ENCODE results near the gene CDH3. TPM values are rescaled to one million over a fixed set of nuclear protein-coding genes. Genes with fewer than 3 reads are reported as not detected.

Gene CDH3
- total RNA-seq, 2 donors from 2014 or later: 0.66 to 4.7 TPM

DNA sequence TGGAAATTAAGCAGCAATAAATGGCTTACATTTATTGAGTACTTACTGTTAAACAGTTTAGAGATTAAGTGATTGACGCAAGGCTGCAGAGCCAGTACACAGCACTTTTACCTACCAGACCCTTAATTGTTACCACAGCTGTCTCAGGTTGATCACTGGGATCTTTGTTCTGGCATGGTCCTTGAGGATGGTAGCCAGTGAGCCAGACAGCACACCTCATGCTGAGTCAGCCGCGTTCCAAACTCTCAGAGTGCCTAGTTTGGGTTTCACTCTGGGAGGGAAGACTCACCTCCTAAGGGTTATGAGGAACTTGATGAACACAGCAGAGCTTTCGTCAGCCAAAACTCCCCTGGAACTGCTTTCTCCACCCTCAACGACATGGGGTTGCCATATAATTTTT lies 20.4 kb downstream of the CDH3 start:
- WGBS, 2 donors: 82 to 90% methylated on average over 5 of the region's 5 CpGs
- H3K4me1 ChIP-seq: no peaks in the 10 kb centered on the region
- no peaks in the 10 kb centered on the region for H3K9me3 ChIP-seq
- ATAC-seq (no peak), DNase-seq (no peak)
- intact Hi-C loops (cut with DNase I): no loop called here
- no peaks in the 10 kb centered on the region for H3K36me3 ChIP-seq (replicated peaks in 1 of 2; ENCODE audit: insufficient read depth in 1 of 2, low read depth in 2 of 2)
- no peak for TF ChIP-seq POLR2A (IDR thresholded peaks at IDR 0.05)
- TF ChIP-seq CTCF (IDR thresholded peaks at IDR 0.05): no peak
- H3K27me3 ChIP-seq: no peaks in the 10 kb centered on the region
- H3K4me3 ChIP-seq: no peak overlapping the region
- no peak overlapping the region for H3K27ac ChIP-seq

DNA sequence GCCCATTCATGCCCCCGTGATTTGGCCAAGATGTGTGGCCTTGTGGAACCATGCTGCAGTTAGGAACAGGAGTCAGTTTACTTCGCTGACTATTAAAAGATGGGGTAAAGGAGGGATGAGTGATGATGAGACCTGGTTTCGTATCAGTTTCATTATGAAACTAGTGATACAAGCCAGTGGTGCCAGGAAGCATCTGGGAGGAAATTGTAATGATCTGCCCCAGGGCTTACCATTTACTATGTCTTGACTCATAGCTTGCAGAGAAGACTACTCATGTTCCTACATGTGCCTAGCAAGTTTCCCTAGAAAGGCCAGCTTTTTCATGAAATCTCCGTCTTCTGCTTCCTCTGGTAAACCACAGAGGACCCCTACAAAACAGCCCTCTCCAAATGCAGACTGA lies 23.2 kb downstream of the CDH3 start:
- no peak for DNase-seq
- no peaks in the 10 kb centered on the region for H3K4me1 ChIP-seq
- H3K27ac ChIP-seq: no peak overlapping the region
- no peak overlapping the region for H3K4me3 ChIP-seq
- 73 to 79% methylated on average over 4 of the region's 4 CpGs for WGBS, 2 donors
- ATAC-seq: no peak
- TF ChIP-seq POLR2A (IDR thresholded peaks at IDR 0.05): no peak
- no peak for TF ChIP-seq CTCF (IDR thresholded peaks at IDR 0.05)
- H3K27me3 ChIP-seq: no peaks in the 10 kb centered on the region
- intact Hi-C loops (cut with DNase I): no loop called here
- no peaks in the 10 kb centered on the region for H3K36me3 ChIP-seq (replicated peaks in 1 of 2; ENCODE audit: insufficient read depth in 1 of 2, low read depth in 2 of 2)
- H3K9me3 ChIP-seq: no peaks in the 10 kb centered on the region

DNA sequence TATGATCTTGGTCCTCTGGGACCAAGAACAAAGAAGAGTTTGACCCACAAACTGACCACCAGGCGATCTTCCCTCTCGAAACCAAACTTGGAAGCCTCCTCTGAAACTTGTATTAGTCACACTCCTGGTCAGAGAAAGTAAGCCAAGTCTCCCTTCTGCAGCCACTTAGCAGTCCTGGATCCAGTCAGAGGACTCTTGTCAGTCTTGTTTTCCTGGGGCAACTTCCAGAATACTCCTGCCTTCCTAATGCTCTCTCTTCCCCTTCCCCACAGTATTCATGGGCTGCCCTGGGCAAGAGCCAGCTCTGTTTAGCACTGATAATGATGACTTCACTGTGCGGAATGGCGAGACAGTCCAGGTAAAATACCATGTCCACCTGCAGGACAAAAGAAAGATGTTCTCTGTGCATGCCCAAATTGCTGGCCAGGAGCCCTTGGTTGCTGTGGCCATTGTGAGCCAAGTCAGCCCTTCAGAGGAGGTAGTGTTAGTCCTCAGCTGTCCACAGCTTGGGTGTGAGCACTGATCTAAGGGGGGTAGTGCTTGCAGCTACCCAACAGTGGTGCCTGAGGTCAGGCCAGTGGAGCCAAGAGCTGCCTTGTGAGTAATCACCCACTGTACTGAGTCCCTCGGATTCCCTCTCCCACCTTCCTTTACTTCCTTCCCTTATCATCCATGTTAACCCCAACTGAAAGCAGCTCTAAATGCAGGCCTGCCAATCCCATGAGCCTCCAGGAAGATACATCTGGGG lies 31.2 kb downstream of the CDH3 start:
- Histone ChIP-seq H3K36me3 (replicated peaks in 1 of 2; ENCODE audit: insufficient read depth in 1 of 2, low read depth in 2 of 2) (no peaks in the 10 kb centered on the region), H3K27ac (no peak overlapping the region), H3K27me3 (no peaks in the 10 kb centered on the region), H3K4me3 (no peak overlapping the region), H3K4me1 (no peaks in the 10 kb centered on the region), H3K9me3 (no peaks in the 10 kb centered on the region)
- ATAC-seq: no peak
- DNase-seq: no peak
- intact Hi-C loops (cut with DNase I): no loop called here
- TF ChIP-seq POLR2A (IDR thresholded peaks at IDR 0.05) (no peak), CTCF (IDR thresholded peaks at IDR 0.05) (no peak)
- 68 to 79% methylated on average over 3 to 5 of the region's 5 CpGs for WGBS, 2 donors

DNA sequence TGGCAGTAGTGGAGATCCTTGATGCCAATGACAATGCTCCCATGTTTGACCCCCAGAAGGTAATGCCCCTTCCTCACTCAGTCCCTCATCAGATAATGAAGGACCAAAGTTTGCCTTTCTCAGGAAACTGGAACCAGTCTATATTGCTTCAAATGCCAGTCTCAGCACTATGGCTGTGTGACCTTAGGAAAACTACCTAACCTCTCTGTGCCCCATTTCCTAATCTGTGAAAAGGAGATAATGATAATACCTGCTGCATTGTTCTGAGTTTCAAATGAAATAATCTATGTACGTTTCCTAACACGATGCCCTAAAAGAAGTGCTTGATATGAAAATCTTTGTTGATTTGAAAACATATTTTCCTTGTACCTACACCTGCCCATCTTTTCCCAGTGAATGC lies 35.9 kb downstream of the CDH3 start:
- 71 to 82% methylated on average over 2 of the region's 2 CpGs for WGBS, 2 donors
- Histone ChIP-seq H3K27ac (no peak overlapping the region), H3K36me3 (replicated peaks in 1 of 2; ENCODE audit: insufficient read depth in 1 of 2, low read depth in 2 of 2) (no peaks in the 10 kb centered on the region), H3K4me3 (no peak overlapping the region), H3K4me1 (no peaks in the 10 kb centered on the region), H3K9me3 (no peaks in the 10 kb centered on the region), H3K27me3 (no peaks in the 10 kb centered on the region)
- no peak for TF ChIP-seq POLR2A (IDR thresholded peaks at IDR 0.05)
- TF ChIP-seq CTCF (IDR thresholded peaks at IDR 0.05): no peak
- DNase-seq: no peak
- intact Hi-C loops (cut with DNase I): no loop called here
- ATAC-seq: no peak

Data from body of pancreas (tissue), 4 donors.